Uterus (tissue), 4 donors: Measurements from ENCODE around the gene DCP2. TPM values are rescaled to one million over a fixed set of nuclear protein-coding genes. Genes with fewer than 3 reads are reported as not detected.

Experiments
- DNase-seq, 2 donors: peaks; one replicate each; pipeline ENCODE4 v3.0.0-alpha.2; 2019 to 2020
- H3K27ac ChIP-seq, 2 donors: fragments of 200-600 bp; sonication (generic); 1 replicate in 1 of 2; 2 replicates in 1 of 2; pipeline ENCODE4 v1.5.1; 2016 to 2018
- H3K27me3 ChIP-seq, 2 donors: fragments of 200-600 bp; sonication (generic); one replicate each; pipeline ENCODE4 v1.5.1; 2018 to 2019; ENCODE audit warnings: control low read depth in 1 of 2
- H3K36me3 ChIP-seq, 2 donors: fragments of 200-600 bp; sonication (generic); one replicate each; pipeline ENCODE4 v1.5.1; 2019; ENCODE audit warnings: control low read depth in 1 of 2
- H3K4me1 ChIP-seq, 2 donors: fragments of 200-600 bp; sonication (generic); one replicate each; pipeline ENCODE4 v1.5.1; 2018 to 2019; ENCODE audit warnings: control low read depth in 1 of 2
- H3K4me3 ChIP-seq, 2 donors: fragments of 200-600 bp; sonication (generic); 1 replicate in 1 of 2; 2 replicates in 1 of 2; pipeline ENCODE4 v1.5.1; 2018 to 2019; ENCODE audit warnings: mild to moderate bottlenecking in 1 of 2
- H3K9me3 ChIP-seq, 2 donors: fragments of 200-600 bp; sonication (generic); one replicate each; pipeline ENCODE4 v1.5.1; 2019; ENCODE audit warnings: control low read depth in 1 of 2
- POLR2A ChIP-seq, 2 donors: fragments of 450-650 bp; IDR thresholded peaks; one replicate each; pipeline ENCODE4 v1.6.1; 2016; ENCODE audit warnings: antibody characterized with exemption in 2 of 2, mild to moderate bottlenecking in 1 of 2, moderate library complexity in 1 of 2
- intact Hi-C: fragments of 100-400 bp; cut with DNase I; formaldehyde crosslinking; loops from one replicate; pipeline ENCODE4 v1.15.1; 2023; ENCODE audit warnings: low total_unique reads
- total RNA-seq, 4 donors: library from RNA; depleted of rRNA in 3 of 4; stranded (reverse); fragments of >200 nt in 3 of 4; gene quantifications; one replicate each; pipeline versions ENCODE4 v1.1.0 to v1.2.4, GENCODE V29; 2014 to 2023
- TF ChIP-seq, protein P1 (sequence below), 4 experiments: fragments of 200-600 bp in 2 of 4; fragments of 450-650 bp in 2 of 4; sonication (generic) in 2 of 4; IDR thresholded peaks; one replicate each; pipeline ENCODE4 v1.5.1; 2016 to 2019; ENCODE audit warnings: antibody characterized with exemption in 4 of 4, mild to moderate bottlenecking in 2 of 4, moderate library complexity in 1 of 4
- donor health status: DM: yes; HTN: yes; CAD: no.

DCP2 gene
- total RNA-seq, 4 donors from 2014 or later, result 11.2 to 124 (median 27.6) TPM

DNA sequence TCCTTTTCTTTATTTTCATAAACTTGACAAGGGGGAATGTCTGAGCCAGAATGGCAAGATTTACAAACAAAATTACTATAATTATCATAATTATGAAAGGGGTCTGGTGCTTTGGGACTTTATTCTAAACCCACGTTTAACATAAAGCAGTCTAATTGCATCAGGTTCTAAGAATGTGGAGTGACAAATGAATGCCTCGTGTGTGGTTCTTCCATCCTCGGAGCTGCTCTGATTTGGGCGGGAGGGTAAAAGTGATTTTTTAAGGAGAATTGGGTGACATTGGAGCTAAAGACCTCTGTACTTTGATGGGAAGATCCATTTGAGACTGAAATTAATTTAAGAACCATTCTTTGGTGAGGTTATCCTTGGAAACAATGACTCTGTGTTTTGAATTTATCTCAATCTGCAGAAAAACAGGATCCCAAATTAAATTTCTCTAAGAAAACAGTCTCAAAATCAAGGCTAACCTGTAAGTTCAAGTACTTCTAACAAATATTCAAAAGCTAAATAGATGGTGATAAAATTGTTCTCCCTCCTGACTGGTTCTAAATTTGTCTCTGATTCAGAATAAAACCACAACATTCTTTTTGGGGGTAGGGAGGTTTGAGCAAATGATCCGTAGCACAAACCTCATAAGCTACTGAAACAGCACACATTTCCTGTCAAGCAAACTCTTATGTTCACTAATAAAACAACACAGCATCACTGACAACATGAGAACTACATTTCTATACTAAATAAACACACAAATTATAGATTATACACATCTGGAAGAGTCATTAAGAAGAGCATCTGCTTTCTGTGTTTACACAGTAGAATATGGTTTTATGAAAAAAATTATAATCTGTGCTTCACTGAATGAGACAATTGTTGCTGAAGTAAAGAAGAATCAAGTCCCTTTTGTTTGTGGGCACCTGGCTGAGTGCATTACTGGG is 85.5 kb downstream of the DCP2 start:
- peaks cover 7 to 11% of the 10 kb centered on the region in 2 donors for H3K4me1 ChIP-seq
- intact Hi-C loops, result no loop called here
- H3K27ac ChIP-seq, result no peak overlapping the region
- no peaks in the 10 kb centered on the region for H3K9me3 ChIP-seq
- TF ChIP-seq POLR2A (IDR thresholded peaks at IDR 0.05), result no peak
- TF ChIP-seq, protein P1, sequence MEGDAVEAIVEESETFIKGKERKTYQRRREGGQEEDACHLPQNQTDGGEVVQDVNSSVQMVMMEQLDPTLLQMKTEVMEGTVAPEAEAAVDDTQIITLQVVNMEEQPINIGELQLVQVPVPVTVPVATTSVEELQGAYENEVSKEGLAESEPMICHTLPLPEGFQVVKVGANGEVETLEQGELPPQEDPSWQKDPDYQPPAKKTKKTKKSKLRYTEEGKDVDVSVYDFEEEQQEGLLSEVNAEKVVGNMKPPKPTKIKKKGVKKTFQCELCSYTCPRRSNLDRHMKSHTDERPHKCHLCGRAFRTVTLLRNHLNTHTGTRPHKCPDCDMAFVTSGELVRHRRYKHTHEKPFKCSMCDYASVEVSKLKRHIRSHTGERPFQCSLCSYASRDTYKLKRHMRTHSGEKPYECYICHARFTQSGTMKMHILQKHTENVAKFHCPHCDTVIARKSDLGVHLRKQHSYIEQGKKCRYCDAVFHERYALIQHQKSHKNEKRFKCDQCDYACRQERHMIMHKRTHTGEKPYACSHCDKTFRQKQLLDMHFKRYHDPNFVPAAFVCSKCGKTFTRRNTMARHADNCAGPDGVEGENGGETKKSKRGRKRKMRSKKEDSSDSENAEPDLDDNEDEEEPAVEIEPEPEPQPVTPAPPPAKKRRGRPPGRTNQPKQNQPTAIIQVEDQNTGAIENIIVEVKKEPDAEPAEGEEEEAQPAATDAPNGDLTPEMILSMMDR (IDR thresholded peaks at IDR 0.05), result no peak
- H3K4me3 ChIP-seq, result no peak overlapping the region
- DNase-seq, result no peak
- H3K27me3 ChIP-seq, result no peaks in the 10 kb centered on the region
- H3K36me3 ChIP-seq, result no peaks in the 10 kb centered on the region

DNA sequence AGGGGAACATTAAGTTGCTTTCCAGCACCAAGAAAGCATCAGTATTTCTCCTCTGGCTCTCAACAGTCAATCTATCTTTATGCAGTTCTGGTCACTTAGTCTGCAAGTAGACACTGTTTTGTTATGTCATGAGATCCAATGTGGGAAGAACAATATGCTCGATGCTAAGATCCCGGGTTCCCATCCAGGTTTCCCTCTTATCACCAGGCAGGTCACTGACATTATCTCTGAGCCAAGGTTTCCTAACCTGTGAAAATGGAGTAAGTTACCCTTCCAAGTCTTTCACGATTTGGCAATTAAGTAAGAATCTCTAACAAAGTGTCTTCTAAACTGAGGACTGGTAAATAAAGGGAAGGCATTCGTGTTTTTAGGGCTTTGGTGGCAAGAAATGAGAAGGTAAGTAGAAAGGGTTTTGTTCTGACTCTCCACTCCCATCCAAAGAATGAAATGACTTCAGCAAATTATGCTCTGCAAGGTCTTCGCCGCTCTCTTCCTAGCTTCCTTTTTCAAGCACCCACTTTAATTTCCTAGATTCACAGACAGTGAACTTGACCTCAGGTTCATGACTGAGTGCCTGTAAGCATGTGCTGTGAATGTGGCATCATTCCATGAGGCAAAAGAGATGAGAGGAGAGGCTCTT is 86.4 kb downstream of the DCP2 start:
- Histone ChIP-seq H3K4me1 (peaks cover 7 to 11% of the 10 kb centered on the region in 2 donors), H3K27ac (no peak overlapping the region), H3K4me3 (no peak overlapping the region), H3K36me3 (no peaks in the 10 kb centered on the region), H3K9me3 (no peaks in the 10 kb centered on the region), H3K27me3 (no peaks in the 10 kb centered on the region)
- TF ChIP-seq, protein P1 (IDR thresholded peaks at IDR 0.05), result no peak
- TF ChIP-seq POLR2A (IDR thresholded peaks at IDR 0.05), result no peak
- intact Hi-C loops, result no loop called here
- no peak for DNase-seq

DNA sequence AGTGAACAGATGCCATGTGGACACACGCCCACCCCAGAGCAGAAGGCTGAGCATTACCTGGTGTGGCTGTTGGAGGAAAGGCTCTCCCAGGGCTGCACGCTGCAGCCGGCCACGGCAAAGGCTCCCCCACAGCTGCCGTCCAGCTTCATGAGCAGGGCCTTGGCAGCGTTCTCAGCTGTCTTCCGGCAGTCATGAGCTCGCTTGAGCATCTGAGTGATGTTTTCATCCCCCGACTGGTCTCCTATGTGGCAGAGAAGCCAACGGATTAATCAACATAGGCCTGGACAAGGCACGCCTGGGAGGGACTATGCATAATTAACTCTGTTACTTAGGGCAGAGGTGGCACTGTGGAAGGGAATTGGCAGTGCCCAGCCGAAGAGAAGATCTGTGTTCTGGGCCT is 87.3 kb downstream of the DCP2 start:
- no peak for DNase-seq
- intact Hi-C loops, result no loop called here
- Histone ChIP-seq H3K4me1 (peaks cover 7 to 11% of the 10 kb centered on the region in 2 donors), H3K27me3 (no peaks in the 10 kb centered on the region), H3K4me3 (no peak overlapping the region), H3K9me3 (no peaks in the 10 kb centered on the region), H3K27ac (no peak overlapping the region), H3K36me3 (no peaks in the 10 kb centered on the region)
- TF ChIP-seq POLR2A (IDR thresholded peaks at IDR 0.05), result no peak
- TF ChIP-seq, protein P1 (IDR thresholded peaks at IDR 0.05), result no peak

DNA sequence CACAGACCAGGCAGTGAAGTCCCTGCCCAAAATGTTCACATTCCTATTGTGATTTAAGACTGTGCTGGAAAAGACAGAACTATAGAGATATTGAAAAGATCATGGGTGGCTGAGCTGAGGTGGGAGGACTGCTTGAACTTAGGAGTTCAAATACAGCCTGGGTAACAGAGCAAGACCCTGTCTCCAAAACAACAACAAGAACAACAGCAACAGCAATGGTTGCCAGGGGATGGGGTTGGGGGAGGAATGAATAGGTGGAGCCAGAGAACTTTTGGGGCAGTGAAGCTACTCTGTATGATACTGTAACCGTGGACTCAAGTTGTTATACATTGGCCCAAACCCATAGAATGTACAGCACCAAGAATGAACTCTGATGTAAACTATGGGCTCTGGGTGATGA is 88.2 kb downstream of the DCP2 start:
- Histone ChIP-seq H3K36me3 (no peaks in the 10 kb centered on the region), H3K4me3 (no peak overlapping the region), H3K27me3 (no peaks in the 10 kb centered on the region), H3K4me1 (peaks cover 1 to 5% of the 10 kb centered on the region in 2 donors), H3K27ac (no peak overlapping the region), H3K9me3 (no peaks in the 10 kb centered on the region)
- DNase-seq, result no peak
- intact Hi-C loops, result no loop called here
- TF ChIP-seq, protein P1 (IDR thresholded peaks at IDR 0.05), result no peak
- TF ChIP-seq POLR2A (IDR thresholded peaks at IDR 0.05), result no peak

DNA sequence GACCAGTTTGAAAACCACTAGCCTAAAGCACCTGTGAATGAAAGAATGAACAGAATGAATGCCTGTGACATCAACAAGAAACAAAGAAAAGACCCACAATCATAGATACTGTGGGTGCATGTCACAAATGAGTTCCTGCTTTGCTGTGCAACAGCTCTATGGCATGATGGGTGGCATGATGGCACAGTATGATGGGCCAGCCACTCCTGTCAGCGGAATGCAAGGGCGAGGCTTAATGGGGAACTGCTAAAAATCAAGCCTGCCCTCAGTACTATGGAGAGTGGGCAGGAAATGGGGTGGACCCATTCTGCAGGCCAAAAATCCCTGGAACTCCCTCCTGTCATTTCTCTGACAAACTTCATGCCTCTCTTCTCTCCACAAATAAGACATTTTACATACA is 89.0 kb downstream of the DCP2 start:
- Histone ChIP-seq H3K27ac (no peak overlapping the region), H3K4me3 (no peak overlapping the region), H3K9me3 (no peaks in the 10 kb centered on the region), H3K4me1 (no peaks in the 10 kb centered on the region), H3K27me3 (no peaks in the 10 kb centered on the region), H3K36me3 (no peaks in the 10 kb centered on the region)
- intact Hi-C loops, result no loop called here
- DNase-seq, result no peak
- TF ChIP-seq, protein P1 (IDR thresholded peaks at IDR 0.05), result no peak
- no peak for TF ChIP-seq POLR2A (IDR thresholded peaks at IDR 0.05)
